Stimulated activated CD4-positive, alpha-beta T cell treated with anti-CD3 and anti-CD28 coated beads, TNF-alpha, amount 100 ng/mL, for 24 hours (primary cell): ENCODE measurements around the gene PASD1.
"Not testable (repeated sequence)": the region's sequence is repeated elsewhere in the genome, so short reads cannot be mapped to it uniquely, and the experiment has no call there.

Experiments used
- DNase-seq, 3 experiments: peaks; one replicate each; pipeline ENCODE4 v3.0.0-alpha.2; 2020; ENCODE audit warnings: low read depth in 3 of 3

Gene PASD1

DNA sequence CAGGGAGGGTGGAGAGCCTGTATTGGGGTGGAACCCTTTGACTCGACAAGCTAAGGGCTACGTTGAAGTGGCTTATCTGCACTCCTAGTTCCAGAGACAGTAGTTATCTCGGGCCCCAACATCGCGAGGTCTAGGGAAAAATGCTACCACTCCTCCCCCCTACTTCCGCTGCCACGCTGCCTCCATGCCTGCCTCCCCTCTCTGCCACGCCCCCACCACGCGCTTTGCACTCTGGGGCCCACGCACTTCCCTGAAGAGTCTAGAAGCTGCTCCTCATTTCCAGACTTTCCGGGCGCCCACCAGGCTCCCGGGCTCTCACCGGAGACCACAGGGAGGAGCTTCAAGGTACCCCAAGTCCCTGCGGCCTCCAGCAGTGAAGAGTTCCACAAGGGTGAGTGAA is at the start of gene PASD1:
Gene PASD1 (plus strand): TSS at position 227 of the 400 bp plus-strand sequence. CDS start 37,879 bp downstream, outside the sequence.
- DNase-seq = no peak

GRCh38 chrX:151515237-151515636 is 48.2 kb upstream of the PASD1 start:
- no peak for DNase-seq

DNA sequence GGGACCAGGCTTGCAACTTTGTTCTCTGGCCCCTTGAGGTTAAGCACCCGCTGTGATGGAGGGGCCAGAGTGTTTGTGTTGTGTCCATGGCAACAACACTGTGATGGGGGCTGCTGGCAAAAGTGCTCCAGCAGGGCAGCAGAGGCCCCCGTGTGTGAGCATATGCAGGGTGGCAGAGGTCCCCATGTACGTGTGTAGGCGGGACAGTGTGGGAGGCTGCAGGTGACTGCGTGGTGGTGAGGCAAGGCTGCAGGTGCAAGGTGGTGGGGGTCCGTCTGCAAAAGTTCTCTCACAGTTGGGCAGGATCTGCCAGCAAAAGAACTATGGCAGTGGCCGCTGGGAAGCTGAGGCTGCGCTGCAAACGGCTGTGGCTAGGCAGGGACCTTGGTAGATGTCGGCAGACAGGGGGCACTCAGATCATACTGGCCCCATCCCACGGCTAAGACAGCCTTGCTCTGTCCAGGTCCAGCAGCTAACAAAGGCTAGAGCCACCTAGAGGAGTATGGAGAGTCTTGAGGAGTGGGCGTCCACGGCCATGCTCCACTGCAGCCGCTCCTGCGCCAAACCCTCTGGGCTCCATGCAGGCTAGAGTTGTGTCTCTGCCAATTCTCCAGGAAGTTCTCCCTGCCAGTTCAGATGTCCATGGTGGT is 46.8 kb upstream of the PASD1 start:
- no peak for DNase-seq

DNA sequence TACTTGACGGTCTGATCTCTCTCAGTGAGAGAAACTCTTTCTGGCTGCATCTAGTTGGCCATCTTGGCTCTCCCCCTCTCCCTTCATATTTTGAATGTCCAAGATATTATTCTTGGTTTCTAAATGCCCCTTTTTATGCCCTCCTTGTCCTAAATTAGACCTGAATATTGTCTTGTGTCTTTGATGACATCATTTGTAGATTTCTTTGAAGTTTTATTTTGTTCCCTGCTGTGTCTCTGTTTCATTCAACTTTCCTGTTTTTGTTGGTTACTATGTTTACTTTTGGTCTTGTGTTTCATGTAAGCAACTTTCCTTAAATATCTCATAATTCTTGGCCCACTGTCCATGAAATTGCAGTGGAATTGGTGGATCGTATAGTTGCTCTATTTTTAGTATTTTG is 46.1 kb upstream of the PASD1 start:
- no peak for DNase-seq

DNA sequence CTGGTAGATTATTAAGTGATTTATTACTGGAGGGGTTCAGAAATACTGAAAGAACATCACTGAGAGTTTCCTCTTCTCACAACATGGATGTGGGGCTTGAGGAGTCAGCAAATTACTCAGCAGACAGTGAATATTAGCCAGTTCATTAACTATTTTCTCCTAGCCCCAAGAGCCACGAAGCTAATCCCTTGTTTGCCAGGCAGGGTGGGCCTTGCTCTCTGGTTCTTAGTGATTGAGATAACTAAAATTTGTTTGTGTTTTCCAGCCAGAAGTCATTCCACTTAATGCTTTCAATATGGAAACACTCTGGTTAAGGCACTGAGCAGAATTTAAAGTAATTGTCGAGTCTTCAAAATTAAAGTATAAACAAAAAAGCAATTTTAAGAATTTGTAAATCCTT is 40.1 kb upstream of the PASD1 start:
- DNase-seq = no peak

DNA sequence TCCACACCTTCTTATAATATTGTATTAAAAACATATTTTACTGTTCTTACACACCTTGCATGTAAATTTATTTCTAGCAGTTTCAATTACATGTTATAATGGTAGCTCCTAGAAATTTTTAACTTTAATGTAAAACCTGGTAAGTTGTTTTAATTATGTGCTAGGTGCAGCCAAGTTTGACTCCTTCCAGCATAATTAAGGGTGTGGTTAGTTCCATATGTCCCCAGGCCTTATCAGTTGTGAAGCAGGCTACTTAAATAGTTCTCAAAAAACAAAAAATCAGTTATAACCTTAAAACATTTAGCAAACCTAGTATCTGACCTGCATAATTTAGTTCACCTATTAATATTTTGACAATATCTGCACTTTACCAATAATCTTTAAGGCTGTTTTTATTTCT is 26.9 kb upstream of the PASD1 start:
- no peak for DNase-seq

DNA sequence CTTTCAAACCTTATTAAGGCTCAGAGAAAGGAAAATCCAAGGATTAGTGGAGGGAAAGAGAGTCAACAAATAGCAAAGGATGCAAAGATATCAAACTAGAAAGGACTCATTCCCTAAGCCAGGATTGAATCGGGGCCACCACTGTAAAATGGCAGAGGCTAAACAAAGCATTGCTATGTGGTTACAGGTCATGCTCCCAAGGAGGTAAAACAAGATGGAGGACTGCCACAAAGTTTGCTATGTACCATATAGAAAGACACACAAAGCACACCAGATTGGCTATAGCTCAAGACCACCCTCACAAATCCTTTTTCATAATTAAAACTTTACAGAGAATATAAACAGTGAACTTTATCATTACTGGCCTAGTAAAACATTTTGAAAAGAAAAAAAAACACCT is 25.9 kb upstream of the PASD1 start:
- DNase-seq = no peak

DNA sequence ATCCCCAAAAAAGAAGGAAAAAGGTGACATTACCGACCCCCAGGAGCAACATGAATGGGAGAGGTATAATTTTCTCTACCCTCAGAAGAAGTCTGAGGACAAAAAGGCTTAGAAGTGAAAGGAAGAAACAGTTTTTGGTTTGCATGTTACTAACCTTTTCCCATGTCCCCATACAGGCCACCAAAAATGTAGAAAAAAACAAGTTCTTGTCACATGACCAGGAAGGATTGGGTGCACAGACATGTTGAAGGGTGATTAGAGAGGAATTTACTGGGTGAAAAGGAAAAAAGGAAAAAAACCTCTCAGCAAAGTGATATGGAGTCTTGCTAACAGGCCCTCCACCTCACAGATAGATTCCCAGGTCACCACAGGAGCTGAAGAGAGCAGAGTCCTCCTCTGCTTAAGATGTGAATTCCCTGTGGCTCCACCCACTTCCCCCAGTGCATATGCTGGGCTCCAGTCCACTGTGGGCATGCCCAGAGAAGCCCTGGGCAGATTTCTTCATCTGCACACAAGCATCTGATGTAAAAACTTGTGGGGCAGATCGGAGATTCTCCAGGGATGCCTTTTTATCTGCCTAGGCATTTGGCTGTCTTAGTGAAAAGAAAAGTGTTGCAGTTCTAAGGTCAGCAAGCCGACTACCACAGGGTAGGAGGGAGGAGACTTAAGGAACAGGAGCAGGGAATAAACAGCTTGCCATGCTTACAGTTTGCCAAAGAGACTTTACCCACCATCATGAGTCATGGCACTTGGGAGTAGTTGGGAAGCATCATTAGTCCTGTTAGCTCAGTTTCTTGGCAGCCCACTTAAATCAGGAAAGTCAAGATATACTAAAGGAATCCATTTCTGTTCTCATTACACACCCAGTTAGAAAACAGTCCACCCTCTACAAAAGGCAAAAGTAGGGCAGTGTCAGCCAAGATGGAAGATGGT is 25.0 kb upstream of the PASD1 start:
- DNase-seq = no peak

GRCh38 chrX:151543706-151544105 is 19.8 kb upstream of the PASD1 start:
- no peak for DNase-seq

DNA sequence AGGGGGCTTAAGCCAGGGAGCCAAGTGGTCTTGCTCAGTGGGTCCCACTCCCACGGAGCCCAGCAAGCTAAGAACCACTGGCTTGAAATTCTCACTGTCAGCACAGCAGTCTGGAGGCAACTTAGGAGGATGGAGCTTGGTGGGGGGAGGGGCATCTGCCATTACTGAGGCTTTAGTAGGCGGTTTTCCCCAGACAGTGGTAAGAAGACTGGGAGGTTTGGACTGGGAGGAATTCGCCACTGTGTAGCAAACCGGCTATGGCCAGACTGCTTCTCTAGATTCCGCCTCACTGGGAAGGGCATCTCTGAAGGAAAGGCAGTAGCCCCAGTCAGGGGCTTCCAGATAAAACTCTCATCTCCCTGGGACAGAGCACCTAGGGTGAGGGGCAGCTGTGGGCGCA is 17.2 kb upstream of the PASD1 start:
- DNase-seq = not testable (repeated sequence)

GRCh38 chrX:151551176-151551575 is 12.3 kb upstream of the PASD1 start:
- DNase-seq = not testable (repeated sequence)

- DNase-seq = no peak
Measured at GRCh38 chrX:151552743-151553142, 10.7 kb upstream of the PASD1 start.

- DNase-seq = not testable (repeated sequence)
Measured at GRCh38 chrX:151555301-151555700, 8.2 kb upstream of the PASD1 start.

DNA sequence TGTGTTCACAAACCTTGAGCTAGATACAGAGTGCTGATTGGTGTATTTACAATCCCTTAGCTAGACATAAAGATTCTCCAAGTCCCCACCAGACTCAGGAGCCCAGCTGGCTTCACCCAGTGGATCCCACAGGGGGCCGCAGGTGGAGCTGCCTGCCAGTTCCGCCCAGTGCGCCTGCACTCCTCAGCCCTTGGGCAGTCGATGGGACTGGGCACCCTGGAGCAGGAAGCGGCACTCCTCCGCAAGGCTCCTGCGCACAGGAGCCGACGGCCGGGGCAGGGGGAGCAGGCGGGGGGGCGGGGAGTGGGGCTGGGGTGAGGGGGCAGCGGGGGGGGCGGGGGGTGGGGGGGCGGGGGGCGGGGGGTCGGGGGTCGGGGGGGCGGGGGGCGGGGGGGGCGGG is 990 bp upstream of the PASD1 start:
- DNase-seq = not testable (repeated sequence)

GRCh38 chrX:151563003-151563402 is 472 bp upstream of the PASD1 start:
- DNase-seq = not testable (repeated sequence)

GRCh38 chrX:151564035-151564434 is 560 bp downstream of the PASD1 start:
- DNase-seq = no peak

DNA sequence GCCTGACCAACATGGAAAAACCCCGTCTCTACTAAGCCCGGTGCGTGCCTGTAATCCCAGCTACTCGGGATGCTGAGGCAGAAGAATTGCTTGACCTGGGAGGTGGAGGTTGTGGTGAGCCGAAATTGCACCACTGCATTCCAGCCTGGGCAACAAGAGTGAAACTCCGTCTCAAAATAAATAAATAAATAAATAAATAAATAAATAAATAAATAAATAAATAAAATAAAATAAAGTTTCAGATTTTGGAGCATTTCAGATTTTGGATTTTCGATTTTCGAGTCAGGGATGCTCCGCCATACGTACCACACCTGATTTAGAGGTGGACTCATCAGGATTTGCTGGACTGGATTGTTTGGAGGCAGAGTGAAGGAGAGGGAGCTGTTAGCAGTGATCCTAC is 3.4 kb downstream of the PASD1 start:
- DNase-seq = not testable (repeated sequence)

GRCh38 chrX:151570561-151570960 is 7.1 kb downstream of the PASD1 start:
- DNase-seq = no peak

DNA sequence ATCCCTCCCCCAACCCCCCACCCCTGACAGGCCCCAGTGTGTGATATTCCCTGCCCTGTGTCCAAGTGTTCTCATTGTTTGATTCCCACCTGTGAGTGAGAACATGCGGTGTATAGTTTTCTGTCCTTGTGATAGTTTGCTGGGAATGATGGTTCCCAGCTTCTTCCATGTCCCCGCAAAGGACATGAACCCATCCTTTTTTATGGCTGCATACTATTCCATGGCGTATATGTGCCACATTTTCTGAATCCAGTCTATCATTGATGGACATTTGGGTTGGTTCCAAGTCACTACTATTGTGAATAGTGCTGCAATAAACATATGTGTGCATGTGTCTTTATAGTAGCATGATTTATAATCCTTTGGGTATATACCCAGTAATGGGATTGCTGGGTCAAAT is 29.9 kb downstream of the PASD1 start:
- DNase-seq = not testable (repeated sequence)

DNA sequence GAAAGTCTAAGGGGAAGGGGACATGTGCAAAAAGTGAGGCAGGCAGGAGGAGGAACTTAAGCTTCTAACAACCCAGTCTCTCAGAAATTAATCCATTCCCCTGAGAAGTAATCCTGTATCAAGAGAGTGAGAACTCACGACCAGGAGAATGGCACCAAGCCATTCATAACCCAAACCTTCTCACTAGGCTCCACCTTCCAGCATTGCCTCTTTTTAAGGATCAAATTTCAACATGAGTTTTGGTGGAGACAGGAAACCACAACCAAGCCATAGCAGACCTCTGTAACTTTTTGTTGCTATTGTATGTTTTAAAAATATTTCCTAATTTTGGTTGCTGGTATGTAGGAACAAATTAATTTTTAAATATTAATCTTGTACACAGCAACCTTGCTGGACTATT is 32.8 kb downstream of the PASD1 start:
- no peak for DNase-seq

GRCh38 chrX:151604931-151605330 is 41.5 kb downstream of the PASD1 start:
- no peak for DNase-seq

- DNase-seq = no peak
Measured at GRCh38 chrX:151609222-151609621, 45.7 kb downstream of the PASD1 start.

DNA sequence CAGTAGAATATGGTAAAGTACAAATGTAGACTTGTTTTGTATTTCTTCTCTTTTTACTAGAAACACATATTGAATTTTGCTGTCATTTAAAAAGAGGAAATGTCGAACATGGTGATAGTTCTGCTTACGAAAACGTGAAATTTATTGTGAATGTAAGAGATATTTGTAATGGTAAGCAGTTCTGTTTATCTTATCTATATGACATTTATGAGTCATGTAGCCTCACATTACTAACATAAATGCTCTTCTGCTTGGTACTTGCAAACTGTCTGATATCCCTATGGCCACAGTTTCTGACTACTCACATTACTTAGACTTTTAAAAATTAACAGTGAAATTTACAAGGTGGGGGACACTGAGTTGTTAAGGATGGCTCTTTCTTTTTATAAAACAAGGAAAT is 57.9 kb downstream of the PASD1 start:
- no peak for DNase-seq
